Hepatocyte (in vitro differentiated cells): ENCODE results near the gene MROH2A.

Experiments
- CTCF ChIP-seq: fragments of 200-600 bp; sonication (generic); IDR thresholded peaks from 2 replicates; pipeline ENCODE4 v1.5.1; 2016; ENCODE audit warnings: antibody characterized with exemption, mild to moderate bottlenecking; ENCODE audit not compliant: poor library complexity
- EZH2 ChIP-seq: fragments of 200-600 bp; sonication (generic); IDR thresholded peaks from 2 replicates; pipeline ENCODE4 v1.6.1; 2016; ENCODE audit warnings: antibody characterized with exemption, mild to moderate bottlenecking, borderline replicate concordance

GRCh38 chr2:233807966-233808935, 30.1 kb downstream of the MROH2A start:
- TF ChIP-seq CTCF (no peak), EZH2 (no peak)
